ENCODE measurements around the gene CASTOR2.

DNA sequence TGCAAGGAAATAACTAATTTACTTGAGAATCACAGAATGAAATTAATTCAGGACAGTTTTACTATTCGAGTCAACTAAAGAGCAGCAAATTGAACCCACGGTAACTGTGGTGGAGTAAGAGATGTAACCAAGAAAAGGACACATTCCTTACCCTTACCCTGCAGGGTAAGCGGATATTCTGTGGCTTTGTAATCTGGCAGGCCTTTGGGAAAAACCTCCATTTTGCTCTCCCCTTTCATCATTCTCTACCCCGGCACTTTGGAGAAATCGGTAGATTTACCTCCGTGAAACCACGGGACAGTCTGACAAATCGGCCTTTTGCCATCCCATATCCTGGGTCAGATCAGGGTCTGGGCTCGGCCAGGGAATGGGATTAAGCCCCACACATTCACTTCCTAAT, 90.7 kb downstream of the CASTOR2 start:
- TF ChIP-seq, protein P1, sequence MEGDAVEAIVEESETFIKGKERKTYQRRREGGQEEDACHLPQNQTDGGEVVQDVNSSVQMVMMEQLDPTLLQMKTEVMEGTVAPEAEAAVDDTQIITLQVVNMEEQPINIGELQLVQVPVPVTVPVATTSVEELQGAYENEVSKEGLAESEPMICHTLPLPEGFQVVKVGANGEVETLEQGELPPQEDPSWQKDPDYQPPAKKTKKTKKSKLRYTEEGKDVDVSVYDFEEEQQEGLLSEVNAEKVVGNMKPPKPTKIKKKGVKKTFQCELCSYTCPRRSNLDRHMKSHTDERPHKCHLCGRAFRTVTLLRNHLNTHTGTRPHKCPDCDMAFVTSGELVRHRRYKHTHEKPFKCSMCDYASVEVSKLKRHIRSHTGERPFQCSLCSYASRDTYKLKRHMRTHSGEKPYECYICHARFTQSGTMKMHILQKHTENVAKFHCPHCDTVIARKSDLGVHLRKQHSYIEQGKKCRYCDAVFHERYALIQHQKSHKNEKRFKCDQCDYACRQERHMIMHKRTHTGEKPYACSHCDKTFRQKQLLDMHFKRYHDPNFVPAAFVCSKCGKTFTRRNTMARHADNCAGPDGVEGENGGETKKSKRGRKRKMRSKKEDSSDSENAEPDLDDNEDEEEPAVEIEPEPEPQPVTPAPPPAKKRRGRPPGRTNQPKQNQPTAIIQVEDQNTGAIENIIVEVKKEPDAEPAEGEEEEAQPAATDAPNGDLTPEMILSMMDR (IDR thresholded peaks at IDR 0.05 in 4 of 5, conservative IDR thresholded peaks at IDR 0.05 in 1 of 5): no peak
- no peak for TF ChIP-seq POLR2A (IDR thresholded peaks at IDR 0.05)

Measured in gastrocnemius medialis (tissue), 4 donors.